GM18505 (cell line): Measurements from ENCODE around the gene CLUH.
"Not testable (repeated sequence)": the region's sequence is repeated elsewhere in the genome, so short reads cannot be mapped to it uniquely, and the experiment has no call there.

ENCODE experiments used
- ATAC-seq: cut with Tn5 transposase; IDR thresholded peaks from one replicate; pipeline ENCODE4 v1.9.1; 2021; ENCODE audit not compliant: unreplicated experiment
- POLR2A ChIP-seq: IDR thresholded peaks from 4 replicates; pipeline ENCODE4 v1.6.1; 2011; ENCODE audit warnings: borderline replicate concordance; ENCODE audit not compliant: insufficient read depth, insufficient read length; ENCODE audit errors: extremely low read depth

The CLUH gene

DNA sequence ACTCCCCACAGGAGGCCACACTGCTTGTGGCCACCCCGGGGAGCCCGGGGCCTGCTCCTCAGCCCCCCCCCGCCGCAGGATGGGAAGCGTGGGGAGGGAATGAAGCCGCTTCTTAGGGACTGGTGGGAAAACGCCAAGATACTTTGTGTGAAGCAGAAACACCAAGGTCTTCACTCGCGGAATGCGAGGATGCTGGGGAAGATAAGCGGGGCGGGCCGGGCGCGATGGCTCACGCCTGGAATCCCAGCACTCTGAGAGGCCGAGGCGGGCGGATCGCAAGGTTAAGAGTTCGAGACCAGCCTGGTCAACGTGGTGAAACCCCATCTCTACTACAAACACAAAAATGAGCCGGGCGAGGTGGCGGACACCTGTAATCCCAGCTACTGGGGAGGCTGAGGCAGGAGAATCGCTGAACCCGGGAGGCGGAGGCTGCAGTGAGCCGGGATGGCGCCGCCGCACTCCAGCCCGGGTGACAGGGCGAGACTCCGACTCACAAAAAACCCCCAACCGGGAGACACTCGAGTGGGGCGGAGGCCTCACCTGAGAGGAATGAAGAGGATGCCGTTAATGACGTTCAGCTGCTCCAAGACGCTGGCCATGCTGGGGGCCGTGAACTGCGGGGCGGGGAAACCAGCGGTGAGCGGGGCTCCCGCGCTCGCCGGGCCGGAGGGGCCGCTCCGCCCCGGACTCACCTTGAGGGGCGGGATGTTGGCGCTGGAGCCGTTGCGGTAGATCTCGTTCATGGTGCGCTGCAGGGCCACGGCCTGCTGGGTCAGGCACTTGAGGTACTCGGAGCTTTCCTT lies 20.3 kb downstream of the CLUH start:
- no peak for TF ChIP-seq POLR2A
- ATAC-seq, result no peak

DNA sequence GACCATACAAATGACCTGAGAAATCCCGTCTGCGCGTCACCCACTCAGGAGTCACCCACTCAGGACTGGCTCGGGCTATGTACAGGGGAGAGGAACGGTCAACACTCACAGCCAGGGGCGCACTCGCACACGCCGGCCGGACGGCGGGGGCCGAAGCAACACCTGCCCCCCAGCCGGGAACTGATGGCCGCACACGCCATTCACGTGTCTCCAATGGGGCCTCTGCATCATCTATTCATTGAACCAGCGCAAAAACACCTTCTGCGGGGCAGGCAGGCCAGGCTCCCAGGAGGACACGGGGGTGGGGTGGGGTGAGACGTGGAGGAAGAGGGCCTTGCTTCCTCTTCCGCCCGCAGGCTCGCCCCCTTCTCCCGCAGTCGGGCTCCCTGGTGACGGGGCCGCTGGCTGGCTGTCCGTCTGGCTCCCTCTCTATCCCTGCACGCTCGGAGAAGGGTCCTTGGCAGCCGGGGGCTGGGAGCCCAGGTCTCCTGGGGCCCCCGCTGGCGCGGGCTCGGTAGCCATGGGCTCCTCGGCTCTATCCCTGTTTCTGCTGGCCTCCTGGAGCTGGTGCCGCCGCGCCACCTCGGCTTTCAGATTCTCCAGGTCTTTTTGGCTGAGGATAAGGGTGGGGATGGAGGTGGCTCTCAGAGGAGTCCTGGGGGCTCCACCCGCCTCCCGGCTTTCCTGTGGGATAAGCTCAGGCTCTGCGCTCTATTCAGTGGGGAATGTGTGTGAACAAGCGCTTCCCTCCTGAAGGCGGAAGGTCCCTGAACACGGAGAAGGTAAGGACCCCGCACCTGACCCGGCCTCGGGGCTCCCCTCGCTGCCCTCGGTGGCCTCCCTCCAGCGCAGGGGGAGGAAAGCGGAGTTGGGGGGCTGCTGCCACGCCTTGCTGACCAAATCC lies 21.1 kb downstream of the CLUH start:
- no peak for ATAC-seq
- TF ChIP-seq POLR2A, result no peak

DNA sequence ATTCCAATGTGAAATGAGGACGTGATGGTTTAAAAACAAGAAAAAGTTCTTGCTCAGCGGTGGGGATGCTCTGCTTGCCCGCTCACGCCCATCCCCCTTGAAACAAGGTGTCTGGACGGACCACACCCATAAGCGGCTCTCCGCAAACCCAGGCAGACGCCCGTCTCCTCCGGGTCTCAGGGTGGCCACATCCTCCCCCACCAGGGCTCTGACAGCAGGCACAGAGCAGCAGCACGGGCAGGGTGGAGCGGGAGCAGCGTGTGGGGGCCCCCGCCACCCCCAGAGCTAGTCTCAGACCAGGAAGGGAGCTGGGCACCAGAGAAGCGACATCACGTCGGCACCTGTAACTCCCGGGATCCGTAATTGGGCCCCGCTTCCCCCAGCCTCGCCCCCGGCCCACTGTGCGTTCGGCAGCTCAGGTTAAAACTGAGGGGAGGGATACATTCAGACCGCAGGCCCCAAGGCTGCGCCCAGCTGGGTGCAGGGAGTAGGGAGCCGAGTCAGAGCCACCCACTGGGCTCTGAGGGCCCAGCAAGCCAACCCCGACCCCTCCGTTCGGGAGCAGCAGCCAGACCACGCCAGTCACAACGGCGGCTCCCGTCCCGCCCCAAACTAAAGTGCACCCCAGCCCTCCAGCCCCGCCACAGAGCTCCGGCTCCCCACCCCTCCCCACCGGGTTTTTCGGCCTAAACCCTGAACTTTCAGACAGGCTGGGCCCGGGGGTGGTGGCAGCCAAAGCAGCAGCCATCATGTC lies 22.0 kb downstream of the CLUH start:
- TF ChIP-seq POLR2A, result no peak
- ATAC-seq, result no peak

DNA sequence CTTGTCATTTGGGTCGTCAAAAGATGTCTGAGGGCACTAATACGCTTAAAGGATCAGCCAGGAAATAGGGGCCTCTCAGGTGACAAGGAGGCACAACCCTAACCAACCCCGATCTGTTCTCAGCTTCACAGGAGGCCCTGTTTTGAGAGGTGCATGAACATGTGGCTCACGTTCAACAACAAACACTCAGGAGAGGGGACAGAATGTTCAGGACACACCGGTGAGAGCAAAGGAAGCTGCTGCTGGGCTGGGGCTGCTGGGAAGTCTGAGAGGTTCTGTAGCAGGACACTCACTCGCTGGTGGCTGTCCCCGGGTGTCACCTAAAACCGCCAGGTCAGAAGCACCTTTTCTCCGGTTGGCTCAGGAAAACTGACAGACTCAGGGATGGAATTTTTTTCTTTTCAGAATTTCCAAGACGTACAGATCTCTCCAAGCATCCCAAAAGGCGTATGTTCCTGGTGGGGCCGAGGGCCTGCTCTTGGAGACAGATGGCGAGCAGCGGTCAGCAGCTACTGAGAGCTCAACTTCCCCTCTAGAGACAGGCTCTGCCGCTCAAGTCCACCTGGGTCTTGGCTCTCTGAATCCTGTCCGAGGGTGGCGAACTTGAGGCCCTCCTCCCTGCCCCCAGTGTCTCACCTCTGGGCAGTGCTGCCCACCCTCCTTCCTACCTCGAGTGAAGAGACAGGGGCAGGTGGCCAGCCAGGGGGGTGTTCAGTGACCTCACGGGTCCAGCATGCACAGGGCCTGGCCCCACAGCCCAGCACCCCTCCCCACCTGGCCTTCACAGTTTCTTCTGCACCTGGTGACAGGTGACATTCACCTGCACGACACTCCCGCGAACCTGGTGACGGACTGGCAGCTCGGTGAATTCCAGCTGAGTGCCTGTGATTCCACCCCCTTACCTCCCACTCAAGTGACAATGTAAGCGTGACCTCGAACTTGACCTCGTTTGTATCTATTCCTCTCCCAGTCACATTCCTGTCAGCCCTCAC lies 22.9 kb downstream of the CLUH start:
- no peak for TF ChIP-seq POLR2A
- no peak for ATAC-seq

DNA sequence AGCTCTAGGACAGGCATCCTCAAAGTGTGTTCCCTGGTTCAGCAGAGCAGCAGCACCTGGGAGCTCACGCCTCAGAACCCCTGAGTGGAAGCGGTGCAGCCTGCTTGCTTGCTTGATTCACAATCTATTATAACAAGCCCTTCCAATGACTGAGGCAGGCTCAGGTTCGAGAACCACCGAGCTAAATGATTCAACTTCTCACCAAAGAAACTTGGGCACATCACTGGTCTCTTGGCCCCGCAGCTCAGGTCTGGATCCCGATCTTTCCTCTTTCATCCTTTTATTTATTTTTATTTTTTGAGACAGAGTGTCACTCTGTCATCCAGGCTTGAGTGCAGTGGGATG lies 24.5 kb downstream of the CLUH start:
- TF ChIP-seq POLR2A, result no peak

DNA sequence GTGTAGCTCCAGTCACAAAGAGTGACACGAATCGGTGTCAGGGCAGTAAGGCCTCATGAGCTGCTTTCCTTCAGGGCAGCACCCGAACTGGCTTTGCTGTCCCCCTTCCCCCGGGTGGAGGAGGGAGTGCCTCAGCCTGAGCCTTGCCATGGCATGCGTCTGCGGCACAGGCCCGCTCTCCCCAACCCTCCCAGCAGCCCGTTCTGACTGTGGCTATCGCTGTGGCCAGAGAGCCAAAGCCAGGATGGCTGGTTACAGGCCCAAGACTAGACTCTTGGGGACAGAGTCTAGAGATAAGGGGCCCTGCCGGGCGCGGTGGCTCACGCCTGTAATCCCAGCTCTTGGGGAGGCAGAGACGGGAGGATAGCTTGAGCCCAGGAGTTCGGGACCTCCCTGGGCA lies 25.9 kb downstream of the CLUH start:
- ATAC-seq, result no peak
- no peak for TF ChIP-seq POLR2A

More for the DNA sequence above, 24.5 kb downstream of the CLUH start:
- ATAC-seq, result no peak

DNA sequence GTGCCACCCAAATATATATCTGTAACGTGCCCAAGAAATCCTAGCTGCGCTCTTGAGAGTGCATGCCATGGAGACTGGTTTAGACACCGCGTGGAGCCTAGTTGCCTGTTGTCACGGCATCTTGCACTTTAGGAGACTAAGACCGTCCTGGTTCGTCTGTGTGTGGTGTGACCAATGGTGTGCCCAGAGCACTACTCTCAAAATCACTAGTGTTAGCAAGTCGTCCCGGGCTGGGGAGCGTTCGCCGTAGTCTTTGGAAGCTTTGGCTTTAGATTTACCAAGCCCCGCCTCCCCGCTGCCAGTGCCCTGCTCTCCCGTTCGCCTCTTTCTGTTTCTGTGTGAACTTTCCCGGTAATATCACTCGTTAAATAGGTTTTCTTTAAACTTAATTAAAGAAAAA lies 27.0 kb downstream of the CLUH start:
- no peak for ATAC-seq
- no peak for TF ChIP-seq POLR2A

DNA sequence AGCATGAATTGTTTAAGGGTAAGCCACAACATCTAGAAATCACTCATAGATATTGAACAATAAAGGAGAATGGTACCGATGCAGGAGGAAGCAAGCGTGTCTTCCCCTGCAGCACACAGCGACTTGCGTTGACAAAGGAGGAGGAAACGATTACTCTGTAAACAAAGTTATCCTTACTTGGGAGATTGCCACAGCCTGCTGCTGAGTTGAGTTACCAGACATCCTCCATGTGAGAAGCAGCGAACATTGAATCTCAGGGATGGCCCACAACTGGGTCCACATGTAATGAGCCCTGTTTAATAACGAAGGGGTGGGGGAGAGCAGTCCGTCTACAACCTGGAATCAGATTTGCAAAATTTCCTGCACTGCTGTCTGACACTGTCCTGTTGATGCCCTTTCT lies 27.7 kb downstream of the CLUH start:
- no peak for ATAC-seq
- no peak for TF ChIP-seq POLR2A

DNA sequence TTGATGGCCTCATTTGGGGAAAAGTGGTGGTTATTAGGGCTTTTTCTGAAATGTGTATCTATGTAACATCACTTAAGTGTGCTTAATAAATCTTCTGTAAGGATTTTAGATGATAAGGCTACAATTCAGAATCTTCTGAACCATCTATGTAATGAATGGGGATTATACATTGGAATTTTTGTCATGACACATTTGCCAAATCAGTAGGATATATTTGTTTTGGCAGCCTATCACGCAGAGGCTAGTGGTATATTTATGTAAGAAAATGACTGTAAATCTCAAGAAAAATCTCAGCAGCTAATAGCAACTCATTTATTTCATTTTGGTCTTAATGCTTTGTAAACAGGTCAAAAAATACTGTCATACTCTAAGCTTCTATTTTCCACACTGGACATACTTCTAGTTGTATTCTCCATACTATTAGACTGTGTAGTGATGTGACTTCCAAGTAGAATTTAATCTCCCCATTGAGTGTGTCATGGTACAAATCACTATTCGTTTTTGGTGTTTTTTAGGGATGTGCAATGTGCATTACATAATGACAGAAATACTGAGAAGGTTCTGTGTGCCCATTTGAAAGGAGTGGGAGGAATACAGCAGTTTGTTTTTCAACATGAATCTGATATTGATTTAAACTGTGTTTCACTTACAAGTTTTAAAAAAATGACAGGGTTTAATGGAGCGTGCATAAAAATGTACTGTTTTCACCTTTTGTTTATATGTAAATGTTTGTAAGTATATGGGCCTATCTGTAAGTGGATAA lies 29.2 kb downstream of the CLUH start:
- ATAC-seq, result no peak

DNA sequence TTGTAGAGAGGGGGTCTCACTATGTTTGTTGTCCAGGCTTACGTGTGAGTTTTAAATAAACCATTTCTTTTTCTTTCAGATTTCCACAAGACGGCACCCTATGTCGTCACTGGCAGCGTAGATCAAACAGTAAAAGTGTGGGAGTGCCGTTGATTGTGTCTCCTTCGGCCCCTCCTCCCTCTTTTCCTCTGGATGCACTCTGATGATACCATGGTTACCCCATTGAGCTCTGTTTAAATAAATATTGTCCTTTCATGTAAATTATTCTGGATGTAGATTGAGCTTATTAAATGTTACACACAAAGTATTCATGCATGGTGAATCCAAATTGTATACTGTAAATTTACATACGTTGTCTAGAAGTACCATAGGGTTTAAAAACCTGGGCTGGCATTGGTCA lies 29.9 kb downstream of the CLUH start:
- ATAC-seq, result no peak
- TF ChIP-seq POLR2A, result no peak

More for the DNA sequence above, 29.2 kb downstream of the CLUH start:
- no peak for TF ChIP-seq POLR2A

DNA sequence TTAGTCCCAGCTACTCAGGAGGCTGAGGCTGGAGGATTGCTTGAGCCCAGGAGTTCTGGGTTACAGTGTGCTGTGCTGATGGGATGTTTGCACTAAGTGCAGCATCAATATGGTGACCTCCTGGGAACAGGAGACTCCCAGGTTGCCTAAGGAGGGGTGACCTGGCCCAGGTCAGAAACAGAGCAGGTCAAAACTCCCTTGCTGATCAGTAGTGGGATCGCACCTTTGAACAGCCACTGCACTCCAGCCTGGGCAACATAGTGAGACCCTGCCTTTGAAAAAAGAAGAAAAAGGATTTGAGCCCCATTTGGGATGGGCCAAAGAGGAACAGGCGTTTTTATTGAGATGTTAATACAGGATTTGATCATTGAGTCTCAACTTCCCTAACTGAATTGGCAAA lies 30.6 kb downstream of the CLUH start:
- ATAC-seq, result no peak
- TF ChIP-seq POLR2A, result no peak

DNA sequence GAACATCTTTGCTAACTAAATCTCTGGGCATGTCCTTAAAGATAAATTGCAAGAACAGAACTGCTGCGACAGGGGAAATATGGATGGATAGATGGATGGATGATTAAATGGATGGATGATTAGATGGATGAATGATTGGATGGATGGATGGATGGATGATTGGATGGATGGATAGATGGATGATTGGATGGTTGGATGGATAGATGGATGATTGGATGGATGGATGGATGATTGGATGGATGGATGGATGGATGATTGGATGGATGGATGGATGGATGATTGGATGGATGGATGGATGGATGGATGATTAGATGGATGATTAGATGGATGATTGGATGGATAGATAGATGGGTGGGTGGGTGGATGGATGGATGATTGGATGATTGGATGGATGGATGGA lies 32.3 kb downstream of the CLUH start:
- ATAC-seq, result not testable (repeated sequence)
